Hindlimb muscle (tissue), 1 donor: ENCODE measurements around the gene COX8A. TPM values are rescaled to one million over a fixed set of nuclear protein-coding genes. Genes with fewer than 3 reads are reported as not detected.
"Not testable (repeated sequence)": the region's sequence is repeated elsewhere in the genome, so short reads cannot be mapped to it uniquely, and the experiment has no call there.

Source experiments
- DNase-seq: peaks from one replicate; pipeline ENCODE4 v3.0.0-alpha.2; 2013
- polyA plus RNA-seq: library from polyadenylated mRNA; unstranded; fragments of 120-200 nt; gene quantifications from one replicate; pipeline ENCODE4 v1.2.1, GENCODE V29; 2013; ENCODE audit not compliant: insufficient read length

COX8A gene
- 261 TPM for polyA plus RNA-seq

- peak; percentile 99 for DNase-seq
Measured at GRCh38 chr11:63974259-63975143, at the start of gene COX8A. COX8A (plus strand) TSS chr11:63974620; CDS start chr11:63974681, 61 bp downstream.

- DNase-seq, result no peak
Measured at GRCh38 chr11:63929616-63930015, 44.8 kb upstream of the COX8A start.

DNA sequence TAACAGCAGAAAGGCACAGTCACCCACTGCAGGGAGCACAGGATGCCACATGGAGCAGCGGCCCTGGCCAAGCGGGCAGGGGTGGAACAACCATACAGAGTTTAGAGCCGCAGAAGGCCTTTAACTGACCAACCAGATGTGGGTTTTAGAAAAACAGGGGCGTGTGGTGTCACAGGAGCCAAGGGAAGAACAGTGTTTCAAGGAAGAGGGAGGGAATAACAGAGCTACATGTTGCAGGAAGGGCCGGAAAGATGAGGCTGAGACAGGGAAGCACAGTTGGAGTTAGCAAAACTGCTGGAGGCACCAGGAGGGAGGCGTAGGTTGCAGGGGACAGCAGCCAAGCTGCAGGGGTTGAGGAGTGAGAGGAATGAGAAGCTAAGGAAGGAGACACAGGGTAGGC, 43.4 kb upstream of the COX8A start:
- peak; percentile 54 for DNase-seq

DNA sequence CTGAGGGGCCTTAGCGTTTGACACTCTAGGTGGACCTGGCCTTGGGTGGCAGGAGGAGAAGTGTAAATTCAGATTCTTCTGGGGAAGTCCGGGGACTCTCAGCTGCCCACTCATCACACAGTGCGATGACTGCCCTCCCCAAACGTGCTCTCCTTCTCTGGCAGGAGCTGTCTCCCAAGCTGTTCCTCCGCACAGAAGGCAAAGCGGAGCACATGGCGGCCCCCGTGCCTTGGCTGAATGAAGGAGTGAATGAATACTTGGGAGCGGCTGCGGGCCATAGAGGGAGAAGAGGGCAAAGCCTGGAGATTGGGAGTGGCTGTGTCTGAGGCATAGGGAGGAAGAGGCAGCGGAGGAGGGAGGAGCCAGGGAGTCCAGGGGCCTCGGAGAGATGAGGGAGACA, 42.5 kb upstream of the COX8A start:
- DNase-seq, result no peak

DNA sequence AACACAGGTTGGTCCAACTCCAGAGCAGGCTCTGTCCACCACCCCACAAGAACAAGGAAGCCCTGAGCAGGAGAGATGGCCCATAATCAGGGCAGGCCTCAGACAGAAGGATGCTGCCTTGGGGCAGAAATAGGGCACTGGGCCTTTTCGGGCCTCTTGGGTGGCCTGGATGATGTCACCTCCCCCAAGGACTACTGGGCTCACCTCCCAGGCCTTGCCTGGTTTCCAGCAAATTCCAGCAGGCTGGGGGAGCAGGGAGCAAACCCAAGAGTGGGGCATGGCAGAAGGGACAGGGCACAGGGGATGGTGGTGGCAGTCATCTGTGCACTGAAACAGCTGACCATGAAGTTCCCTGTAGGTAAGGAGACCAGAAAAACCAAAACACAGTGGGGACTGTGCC, 41.0 kb upstream of the COX8A start:
- no peak for DNase-seq

DNA sequence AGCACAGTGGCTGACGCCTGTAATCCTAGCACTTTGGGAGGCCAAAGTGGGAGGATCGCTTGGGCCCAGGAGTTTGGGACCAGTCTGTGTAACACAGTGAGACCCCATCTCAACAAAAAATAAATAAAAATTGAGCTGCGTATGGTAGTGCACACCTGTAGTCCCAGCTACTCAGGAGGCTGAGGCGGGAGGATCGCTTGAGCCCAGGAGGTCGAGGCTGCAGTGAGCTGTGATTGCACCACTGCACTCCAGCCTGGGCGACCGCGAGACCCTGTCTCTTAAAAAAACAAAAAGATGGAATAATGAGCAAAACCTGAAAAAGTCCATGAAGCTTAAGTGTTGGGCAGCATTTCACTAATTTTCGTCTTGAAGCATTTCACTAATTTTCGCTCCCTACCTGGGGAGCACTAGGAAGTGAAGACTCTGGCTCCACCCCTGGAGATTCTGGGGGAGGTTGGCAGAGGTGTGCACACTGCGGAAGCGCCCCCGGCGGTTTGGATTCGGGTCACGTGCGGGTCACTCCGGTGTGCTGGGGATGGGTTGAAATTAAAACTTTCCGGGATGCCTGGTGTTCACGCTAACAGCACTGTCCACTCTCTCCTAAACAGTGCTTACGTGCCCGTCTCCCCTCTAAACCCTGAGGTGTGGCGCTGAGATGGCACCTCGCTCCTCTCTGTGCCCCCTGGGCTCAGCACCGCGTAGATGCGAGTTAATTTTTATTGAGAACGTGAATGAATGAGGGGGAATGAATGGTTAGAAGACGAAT, 36.5 kb upstream of the COX8A start:
- DNase-seq, result no peak

DNA sequence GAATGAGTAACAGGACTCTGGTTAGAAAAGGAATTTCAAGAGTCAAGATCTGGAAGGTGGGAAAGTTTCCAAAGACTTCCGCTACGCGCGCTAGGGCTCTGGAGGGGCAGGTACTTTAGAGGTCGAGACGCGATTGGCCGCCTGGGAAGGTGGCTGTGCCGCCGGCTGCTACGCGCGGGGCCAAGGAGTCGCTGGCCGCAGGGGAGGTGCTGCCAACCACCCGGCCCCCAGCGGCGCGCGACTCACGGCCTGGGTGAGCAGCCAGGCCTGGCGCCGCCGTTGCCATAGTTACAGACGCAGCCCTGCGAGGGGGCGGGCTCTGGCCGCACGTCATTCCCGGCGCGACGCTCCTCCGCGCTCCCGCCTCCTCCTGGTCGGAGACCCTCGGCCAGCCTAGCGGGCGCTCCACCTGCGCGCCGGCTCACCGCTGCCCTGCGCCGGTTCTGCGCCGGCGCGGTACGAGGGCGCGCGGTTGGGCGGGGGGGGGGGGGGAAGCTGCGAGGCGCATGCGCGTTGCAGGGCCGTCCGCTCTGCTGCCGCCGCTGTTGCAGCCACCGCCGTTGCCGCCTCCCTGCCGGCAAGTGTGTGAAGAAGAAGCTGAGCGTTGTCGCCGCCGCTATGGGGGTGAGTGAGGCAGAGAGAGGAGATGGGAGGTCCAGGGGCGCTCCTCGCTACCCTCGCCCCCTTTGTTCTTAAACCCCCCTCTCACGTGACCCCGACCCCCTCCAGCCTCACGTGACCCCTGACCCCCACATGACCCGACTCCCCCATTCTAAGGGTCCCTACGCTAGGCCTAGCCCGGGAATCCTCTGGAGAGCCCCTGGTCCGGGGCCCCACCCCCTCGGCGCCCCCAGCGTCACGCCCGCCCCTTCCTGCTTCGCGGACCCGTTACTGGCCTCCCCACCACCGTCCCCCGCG, 35.7 kb upstream of the COX8A start, which contains the start of gene NAA40:
NAA40 (plus strand) TSS at position 524 of the 918 bp plus-strand sequence; CDS start at position 619, 95 bp downstream.
- peak; percentile 92 for DNase-seq

DNA sequence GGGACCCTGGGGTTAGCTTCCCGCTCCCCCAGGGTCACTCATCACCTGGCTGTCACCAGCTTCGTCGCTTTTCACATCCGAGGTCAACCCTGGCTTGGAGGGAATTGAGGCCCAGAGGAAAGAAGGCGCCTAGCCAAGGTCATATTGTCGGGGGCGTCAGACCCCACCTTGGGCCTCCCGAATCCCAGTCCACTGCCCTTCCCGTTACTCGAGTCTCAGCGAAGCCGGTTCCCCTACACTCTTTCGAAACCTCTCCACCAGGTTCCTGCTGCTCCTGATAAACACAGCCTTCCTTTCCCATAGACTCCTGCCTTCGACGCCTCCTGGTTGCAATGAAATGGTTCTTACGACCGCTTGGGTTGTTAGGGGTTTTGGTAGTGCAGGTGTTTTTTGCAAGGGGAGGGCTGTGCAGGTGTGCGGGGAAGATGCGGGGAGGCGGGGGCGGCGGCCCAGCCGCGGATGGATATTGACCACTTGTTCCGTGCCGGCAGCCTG, 35.0 kb upstream of the COX8A start:
- no peak for DNase-seq

GRCh38 chr11:63940786-63941185, 33.6 kb upstream of the COX8A start:
- DNase-seq, result no peak

- DNase-seq, result no peak
Measured at GRCh38 chr11:63941901-63942300, 32.5 kb upstream of the COX8A start.

DNA sequence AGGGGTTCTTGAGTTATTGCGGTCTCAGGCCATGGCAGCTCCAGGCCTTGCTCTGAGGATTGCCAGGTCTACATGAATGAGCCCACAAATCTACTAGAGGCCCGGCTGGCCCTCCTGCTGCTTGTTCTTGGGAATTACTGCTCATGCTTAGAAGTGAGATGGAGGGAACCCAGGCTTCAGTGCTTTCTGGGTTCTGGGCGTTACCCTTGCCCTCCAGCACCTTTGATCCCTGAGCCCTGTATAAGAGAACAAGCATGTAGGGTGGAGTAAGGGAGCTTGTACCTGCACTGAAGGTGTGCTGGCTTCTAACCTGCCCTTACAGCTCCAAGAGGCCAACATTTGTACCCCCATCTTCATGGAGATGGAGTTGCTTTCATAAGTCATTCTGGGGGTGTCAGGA, 31.6 kb upstream of the COX8A start:
- DNase-seq, result no peak

DNA sequence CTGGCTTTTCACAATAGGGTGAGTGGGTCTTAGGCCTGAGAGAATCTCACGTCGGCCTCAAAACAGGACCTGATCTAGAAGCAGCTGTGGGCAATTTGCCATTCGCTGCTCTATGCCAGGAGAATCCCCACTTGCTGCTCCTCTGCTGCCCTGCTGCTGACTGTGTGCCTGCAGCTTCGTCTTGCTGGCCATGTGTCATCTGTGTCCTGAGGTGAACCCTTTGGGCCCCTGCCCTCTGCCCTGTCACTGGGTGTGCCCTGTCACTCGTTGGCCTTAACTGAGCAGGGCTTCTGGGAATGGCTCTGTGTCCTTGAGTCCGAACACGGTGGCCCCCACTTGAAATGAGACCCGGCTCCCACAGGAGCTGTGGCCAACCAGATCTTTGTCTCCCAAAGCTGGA, 29.4 kb upstream of the COX8A start:
- peak; percentile 56 for DNase-seq

DNA sequence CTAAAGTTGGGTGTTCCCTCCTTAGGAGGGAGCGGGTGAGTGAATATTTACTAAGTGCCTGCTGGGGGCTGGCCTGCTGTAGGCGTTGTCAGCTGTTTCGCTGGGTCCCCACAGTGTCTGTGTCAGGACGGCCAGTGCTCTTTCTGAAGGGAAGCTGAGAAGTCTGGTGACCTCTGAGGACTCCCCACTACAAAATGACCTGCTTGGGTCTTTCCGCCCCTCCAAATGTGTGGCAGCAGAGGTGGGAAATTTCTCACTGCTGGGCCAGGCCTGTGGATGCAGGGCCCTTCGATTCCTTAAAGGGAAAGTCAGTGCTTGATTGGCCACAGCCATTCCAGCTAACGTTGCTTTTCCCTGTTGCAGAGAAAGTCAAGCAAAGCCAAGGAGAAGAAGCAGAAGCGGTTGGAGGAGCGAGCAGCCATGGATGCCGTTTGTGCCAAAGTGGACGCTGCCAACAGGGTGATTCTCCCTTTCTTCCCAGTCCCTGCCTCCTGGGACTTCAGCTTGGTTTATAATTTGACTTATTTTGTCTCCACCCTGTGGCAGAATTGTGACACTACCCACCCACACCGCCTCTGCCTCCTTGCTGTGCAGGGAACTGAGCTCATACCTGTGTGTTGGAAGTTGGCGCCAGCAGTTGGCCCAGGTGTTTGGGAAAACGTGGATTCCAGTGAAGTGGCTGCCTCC, 28.8 kb upstream of the COX8A start:
- DNase-seq, result peak; percentile 69

GRCh38 chr11:63951779-63952536, 22.5 kb upstream of the COX8A start:
- no peak for DNase-seq

DNA sequence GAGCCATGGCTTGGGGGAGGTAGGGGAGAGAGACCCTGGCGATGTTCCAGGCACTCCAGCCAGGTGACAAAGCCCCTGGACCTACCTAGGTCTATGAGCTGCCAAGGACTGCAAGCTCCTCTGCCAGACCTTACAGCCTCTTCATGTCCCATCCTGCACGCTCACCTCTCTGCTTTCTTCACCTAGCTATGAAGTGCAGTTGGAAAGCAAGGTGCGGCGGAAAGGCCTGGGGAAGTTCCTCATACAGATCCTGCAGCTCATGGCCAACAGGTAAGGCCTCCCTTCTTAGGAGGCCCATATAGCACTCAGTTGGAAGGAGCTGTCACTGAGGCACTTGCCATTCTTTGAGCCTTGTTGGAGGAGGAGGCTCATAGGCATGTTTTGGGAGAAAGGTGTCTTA, 21.9 kb upstream of the COX8A start:
- DNase-seq, result no peak

GRCh38 chr11:63958008-63958407, 16.4 kb upstream of the COX8A start:
- no peak for DNase-seq

GRCh38 chr11:63961608-63962412, 12.6 kb upstream of the COX8A start:
- DNase-seq, result peak; percentile 73

- not testable (repeated sequence) for DNase-seq
Measured at GRCh38 chr11:63963895-63964294, 10.5 kb upstream of the COX8A start.

DNA sequence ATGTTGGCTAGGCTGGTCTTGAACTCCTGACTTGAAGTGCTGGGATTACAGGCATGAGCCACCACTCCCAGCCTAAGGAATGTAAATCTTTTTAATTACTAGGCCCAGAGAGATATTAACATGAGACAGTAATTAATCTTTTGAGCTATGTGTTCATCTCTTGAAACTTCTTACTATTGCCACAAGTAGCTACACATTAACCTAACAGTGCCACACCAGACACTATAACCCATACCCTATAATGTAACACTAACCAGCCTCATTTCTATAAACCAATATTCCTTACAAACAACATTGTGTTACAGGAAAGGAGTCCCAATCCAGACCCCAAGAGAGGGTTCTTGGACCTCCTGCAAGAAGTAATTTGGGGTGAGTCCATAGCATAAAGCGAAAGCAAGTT, 8.0 kb upstream of the COX8A start:
- DNase-seq, result no peak

GRCh38 chr11:63969461-63969860, 5.0 kb upstream of the COX8A start:
- DNase-seq, result no peak
